Measurements from ENCODE around the gene CCDC50.

GRCh38 chr3:191280882-191281281, 48.3 kb upstream of the CCDC50 start:
- TF ChIP-seq GATA2 (IDR thresholded peaks at IDR 0.05; ENCODE audit: low read depth, low read length) = no peak
- TF ChIP-seq GATA3 (IDR thresholded peaks at IDR 0.05; ENCODE audit: low read depth, low read length) = no peak

Data from SH-SY5Y (cell line).